CD4-positive, alpha-beta T cell treated with Interleukin-6 for 4 hours (primary cell): ENCODE data around the gene MRPL51.
A peak's percentile ranks its signal among the peaks of the same experiment; 100 is the strongest.

Source experiments
- DNase-seq: peaks from one replicate; pipeline ENCODE4 v3.0.0-alpha.2; 2020; ENCODE audit warnings: mixed read lengths

The MRPL51 gene

GRCh38 chr12:6460751-6461371, 32.2 kb downstream of the MRPL51 start:
- DNase-seq, result peak; percentile 43

DNA sequence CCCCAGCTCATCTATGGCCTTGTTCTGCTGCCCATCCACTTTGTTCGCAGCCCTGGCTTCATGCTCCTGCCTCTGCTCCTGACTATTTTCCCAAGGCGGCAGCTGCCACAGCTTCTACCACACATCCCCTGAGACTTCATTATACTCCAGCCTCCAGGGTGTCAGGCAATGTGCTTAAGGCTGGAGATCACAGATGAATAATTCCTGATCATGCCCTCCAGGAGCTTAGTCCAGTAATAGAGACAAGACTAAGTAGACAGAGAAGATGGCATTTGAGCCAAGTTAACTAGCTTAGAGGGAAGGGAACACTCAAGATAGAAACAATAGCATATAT, 34.1 kb downstream of the MRPL51 start:
- no peak for DNase-seq

DNA sequence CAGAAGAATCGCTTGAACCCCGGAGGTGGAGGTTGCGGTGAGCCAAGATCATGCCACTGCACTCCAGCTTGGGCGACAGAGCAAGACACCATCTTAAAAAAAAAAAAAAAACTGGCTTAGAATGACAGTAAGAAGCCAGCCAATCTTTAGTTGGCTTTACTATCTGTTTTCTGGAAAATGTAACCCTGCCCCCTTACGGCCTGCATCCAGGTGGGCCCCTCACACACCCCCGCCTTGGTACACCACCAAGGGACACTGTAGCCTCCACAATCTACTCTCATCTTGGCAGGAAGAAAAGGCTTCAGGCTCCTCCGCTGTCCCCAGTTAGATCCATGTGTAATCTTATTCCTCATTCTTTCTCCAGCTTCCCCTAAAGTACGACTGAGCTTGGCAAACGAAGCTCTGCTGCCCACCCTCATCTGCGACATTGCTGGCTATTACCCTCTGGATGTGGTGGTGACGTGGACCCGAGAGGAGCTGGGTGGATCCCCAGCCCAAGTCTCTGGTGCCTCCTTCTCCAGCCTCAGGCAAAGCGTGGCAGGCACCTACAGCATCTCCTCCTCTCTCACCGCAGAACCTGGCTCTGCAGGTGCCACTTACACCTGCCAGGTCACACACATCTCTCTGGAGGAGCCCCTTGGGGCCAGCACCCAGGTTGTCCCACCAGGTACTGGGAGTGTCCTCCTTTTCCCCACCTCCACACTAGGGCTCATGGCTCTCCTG, 34.6 kb downstream of the MRPL51 start:
- DNase-seq, result no peak

DNA sequence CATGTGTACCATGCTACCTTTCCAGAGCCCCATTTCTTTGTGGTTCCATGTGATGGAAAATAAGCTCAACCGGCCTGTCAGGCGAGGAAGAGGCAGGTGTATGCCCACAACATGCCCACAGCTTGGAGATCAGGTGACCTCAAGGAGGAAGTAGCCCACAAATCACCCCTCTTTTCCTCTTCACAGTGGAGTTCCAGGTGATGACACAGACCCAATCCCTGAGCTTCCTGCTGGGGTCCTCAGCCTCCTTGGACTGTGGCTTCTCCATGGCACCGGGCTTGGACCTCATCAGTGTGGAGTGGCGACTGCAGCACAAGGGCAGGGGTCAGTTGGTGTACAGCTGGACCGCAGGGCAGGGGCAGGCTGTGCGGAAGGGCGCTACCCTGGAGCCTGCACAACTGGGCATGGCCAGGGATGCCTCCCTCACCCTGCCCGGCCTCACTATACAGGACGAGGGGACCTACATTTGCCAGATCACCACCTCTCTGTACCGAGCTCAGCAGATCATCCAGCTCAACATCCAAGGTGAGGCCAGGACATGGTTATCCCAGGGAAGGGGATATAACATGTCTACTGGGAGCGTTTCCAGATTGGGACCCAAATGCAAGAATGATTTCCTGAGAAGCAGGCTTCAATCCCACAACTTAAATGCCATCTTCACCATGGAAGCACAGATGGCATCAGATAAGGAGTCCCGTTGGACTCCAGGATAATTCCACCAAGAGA, 35.7 kb downstream of the MRPL51 start:
- no peak for DNase-seq

DNA sequence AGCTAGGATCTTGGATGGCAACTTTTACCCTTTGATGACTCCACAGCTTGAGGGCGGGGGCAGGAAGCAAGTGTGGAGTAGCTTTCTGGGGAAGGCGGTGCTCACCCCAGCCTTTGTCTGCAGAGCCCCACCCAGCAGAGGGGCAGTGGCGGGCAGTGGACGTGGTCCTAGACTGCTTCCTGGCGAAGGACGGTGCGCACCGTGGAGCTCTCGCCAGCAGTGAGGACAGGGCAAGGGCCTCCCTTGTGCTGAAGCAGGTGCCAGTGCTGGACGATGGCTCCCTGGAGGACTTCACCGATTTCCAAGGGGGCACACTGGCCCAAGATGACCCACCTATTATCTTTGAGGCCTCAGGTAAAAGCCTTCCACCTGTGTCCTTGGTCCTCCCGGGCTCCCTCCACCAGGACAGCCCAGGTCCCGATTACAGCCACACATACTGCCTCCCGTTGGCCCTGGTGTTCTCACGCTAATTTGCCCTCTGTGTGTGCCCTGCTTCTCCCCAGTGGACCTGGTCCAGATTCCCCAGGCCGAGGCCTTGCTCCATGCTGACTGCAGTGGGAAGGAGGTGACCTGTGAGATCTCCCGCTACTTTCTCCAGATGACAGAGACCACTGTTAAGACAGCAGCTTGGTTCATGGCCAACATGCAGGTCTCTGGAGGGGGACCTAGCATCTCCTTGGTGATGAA, 40.0 kb downstream of the MRPL51 start:
- peak; percentile 52 for DNase-seq

DNA sequence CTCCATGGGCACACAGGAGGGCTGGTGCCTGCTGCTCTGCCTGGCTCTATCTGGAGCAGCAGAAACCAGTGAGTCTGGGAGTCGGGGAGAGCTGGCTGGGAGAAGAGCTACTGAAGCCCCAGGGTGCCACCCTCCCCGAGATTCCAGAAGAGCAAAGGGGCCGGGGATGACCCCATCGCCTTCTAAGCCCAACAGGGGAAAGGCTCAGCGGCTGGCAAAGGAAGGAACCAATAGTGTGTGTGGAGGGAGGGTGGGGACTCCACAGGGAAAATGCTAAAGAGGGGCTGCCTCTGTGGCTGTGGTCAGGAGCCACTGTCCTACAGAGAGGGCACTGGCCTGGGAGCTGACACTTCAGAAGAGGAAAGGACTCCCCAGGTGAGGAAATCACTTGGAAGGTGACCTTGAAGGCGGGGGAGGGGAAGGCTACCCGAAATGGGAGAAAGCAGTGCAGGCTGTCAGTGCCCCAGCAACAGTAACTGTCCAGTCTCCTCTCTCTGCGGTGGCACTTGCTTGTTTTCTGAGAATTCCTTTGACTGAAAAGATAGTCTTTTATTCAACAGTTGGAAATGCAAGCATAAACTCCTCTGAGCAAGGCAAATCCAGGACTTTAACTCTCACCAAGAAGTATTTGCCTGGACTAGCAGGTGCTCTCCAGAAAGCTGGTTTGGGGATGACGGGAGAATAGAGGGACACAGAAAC, 40.7 kb downstream of the MRPL51 start:
- DNase-seq, result peak; percentile 39

DNA sequence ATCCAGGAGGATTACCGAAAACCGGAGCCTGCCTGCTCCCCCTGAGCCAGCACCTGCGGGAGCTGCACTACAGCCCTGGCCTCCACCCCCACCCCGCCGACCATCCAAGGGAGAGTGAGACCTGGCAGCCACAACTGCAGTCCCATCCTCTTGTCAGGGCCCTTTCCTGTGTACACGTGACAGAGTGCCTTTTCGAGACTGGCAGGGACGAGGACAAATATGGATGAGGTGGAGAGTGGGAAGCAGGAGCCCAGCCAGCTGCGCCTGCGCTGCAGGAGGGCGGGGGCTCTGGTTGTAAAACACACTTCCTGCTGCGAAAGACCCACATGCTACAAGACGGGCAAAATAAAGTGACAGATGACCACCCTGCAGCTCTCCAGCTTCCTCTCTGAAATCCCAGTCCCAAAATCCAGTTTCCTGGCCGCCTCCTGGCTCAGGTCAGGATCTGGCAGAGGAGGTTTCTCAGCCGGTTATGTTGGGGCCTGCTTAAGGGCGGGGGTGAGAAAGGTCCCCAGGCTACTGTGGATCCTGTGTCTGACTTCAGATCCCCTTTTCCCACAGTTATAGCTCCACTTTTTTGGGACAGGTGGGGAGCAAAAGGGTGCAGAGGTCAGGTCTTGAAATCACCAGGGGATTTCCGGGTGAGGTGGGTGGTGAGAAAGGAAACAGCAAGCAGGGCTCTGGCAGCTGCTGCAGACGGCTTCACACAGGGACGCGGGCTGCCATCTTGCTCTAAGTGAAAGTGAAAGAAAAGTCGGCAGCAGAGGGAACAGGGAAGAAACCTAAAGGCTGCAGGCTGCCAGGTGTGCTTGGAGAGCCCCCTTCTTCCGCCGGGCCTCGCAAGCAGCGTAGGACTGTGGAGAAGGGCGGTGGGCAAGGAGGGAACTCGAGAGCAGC, 41.5 kb downstream of the MRPL51 start, which contains the start of gene TAPBPL:
TSS of gene TAPBPL (plus strand) at position 695 of the 897 bp plus-strand sequence. CDS start 207 bp downstream, outside the sequence.
- peak; percentile 81 for DNase-seq

- DNase-seq, result no peak
Measured at GRCh38 chr12:6450869-6451347, 42.2 kb downstream of the MRPL51 start.

- no peak for DNase-seq
Measured at GRCh38 chr12:6450091-6450868, 42.8 kb downstream of the MRPL51 start.

GRCh38 chr12:6444704-6445688, 48.1 kb downstream of the MRPL51 start, which contains the start of gene CD27:
CD27 (plus strand) TSS chr12:6444955; CDS start chr12:6445096, 141 bp downstream.
- DNase-seq, result peak; percentile 68

GRCh38 chr12:6444031-6444430, 49.0 kb downstream of the MRPL51 start:
- DNase-seq, result no peak

- peak; percentile 50 for DNase-seq
Measured at GRCh38 chr12:6443361-6443983, 49.6 kb downstream of the MRPL51 start.

DNA sequence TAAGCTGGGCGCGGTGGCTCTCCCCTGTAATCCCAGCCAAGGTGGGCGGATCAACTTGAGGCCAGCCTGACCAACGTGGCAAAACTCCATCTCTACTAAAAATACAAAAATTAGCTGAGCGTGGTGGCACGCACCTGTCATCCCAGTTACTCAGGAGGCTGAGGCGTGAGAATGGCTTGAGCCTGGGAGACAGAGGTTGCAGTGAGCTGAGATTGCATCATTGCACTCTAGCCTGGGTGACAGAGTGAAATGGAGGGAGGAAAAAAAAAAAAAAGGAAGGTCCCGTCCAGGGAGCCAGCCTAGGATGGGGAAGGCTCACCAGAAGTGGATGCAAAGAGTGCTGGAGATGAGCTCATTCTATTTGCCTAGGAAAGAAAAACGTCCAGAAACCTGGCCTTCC, 50.2 kb downstream of the MRPL51 start:
- no peak for DNase-seq
